Liver (tissue), 9 donors: ENCODE results near the gene KRTAP4-12. TPM values are rescaled to one million over a fixed set of nuclear protein-coding genes. Genes with fewer than 3 reads are reported as not detected.
"Not testable (repeated sequence)": the region's sequence is repeated elsewhere in the genome, so short reads cannot be mapped to it uniquely, and the experiment has no call there.

Source experiments
- DNase-seq: peaks from one replicate; pipeline ENCODE4 v3.0.0-alpha.2; 2017; ENCODE audit warnings: low spot score
- H3K27ac ChIP-seq, 2 donors: one replicate each; pipeline ENCODE4 v1.7.0; 2013; ENCODE audit warnings: inconsistent platforms in 2 of 2, low read length in 2 of 2, control low read depth in 1 of 2, low read depth in 1 of 2, mild to moderate bottlenecking in 1 of 2
- H3K27me3 ChIP-seq, 4 donors: one replicate each; pipeline versions ENCODE4 v1.6.1 to v1.7.0; 2013; ENCODE audit warnings: low read length in 3 of 4, inconsistent platforms in 1 of 4, mild to moderate bottlenecking in 1 of 4, moderate library complexity in 1 of 4; ENCODE audit not compliant: control insufficient read depth in 4 of 4, insufficient read depth in 4 of 4
- H3K36me3 ChIP-seq, 4 donors: one replicate each; pipeline versions ENCODE4 v1.6.1 to v1.7.0; 2013; ENCODE audit warnings: low read length in 3 of 4, mild to moderate bottlenecking in 3 of 4, low read depth in 1 of 4, moderate library complexity in 1 of 4; ENCODE audit not compliant: control insufficient read depth in 4 of 4, insufficient read depth in 3 of 4
- H3K4me1 ChIP-seq, 4 donors: one replicate each; pipeline versions ENCODE4 v1.6.1 to v1.7.0; 2013; ENCODE audit warnings: low read length in 3 of 4, mild to moderate bottlenecking in 3 of 4, moderate library complexity in 1 of 4; ENCODE audit not compliant: control insufficient read depth in 4 of 4, insufficient read depth in 4 of 4
- H3K4me3 ChIP-seq, 3 donors: one replicate each; pipeline versions ENCODE4 v1.6.1 to v1.7.0; 2013; ENCODE audit warnings: low read length in 3 of 3, control low read depth in 1 of 3, low read depth in 1 of 3, mild to moderate bottlenecking in 1 of 3
- H3K9ac ChIP-seq, 2 donors: one replicate each; pipeline ENCODE4 v1.7.0; 2013; ENCODE audit warnings: low read length in 2 of 2, mild to moderate bottlenecking in 2 of 2, moderate library complexity in 2 of 2, control low read depth in 1 of 2, low read depth in 1 of 2
- H3K9me3 ChIP-seq, 4 donors: one replicate each; pipeline versions ENCODE4 v1.6.1 to v1.7.0; 2013; ENCODE audit warnings: low read length in 3 of 4; ENCODE audit not compliant: control insufficient read depth in 4 of 4
- ATF3 ChIP-seq: IDR thresholded peaks from 2 replicates; pipeline ENCODE4 v1.6.1; 2016; ENCODE audit warnings: antibody characterized with exemption
- CTCF ChIP-seq: fragments of 150-350 bp; IDR thresholded peaks from 2 replicates; pipeline ENCODE4 v1.5.1; 2017; ENCODE audit warnings: improper control_type of control experiment, low read depth, low read length; ENCODE audit not compliant: missing input control
- EGR1 ChIP-seq, 2 donors: IDR thresholded peaks; 2 replicates each; pipeline ENCODE4 v1.6.1; 2016 to 2018; ENCODE audit warnings: antibody characterized with exemption in 2 of 2, low read depth in 2 of 2
- FOXA1 ChIP-seq: IDR thresholded peaks from 2 replicates; pipeline ENCODE4 v1.6.1; 2016; ENCODE audit warnings: antibody characterized with exemption
- FOXA2 ChIP-seq: IDR thresholded peaks from 2 replicates; pipeline ENCODE4 v1.6.1; 2016; ENCODE audit warnings: antibody characterized with exemption
- GABPA ChIP-seq, 2 donors: IDR thresholded peaks in 1 of 2; conservative IDR thresholded peaks in 1 of 2; 2 replicates each; pipeline ENCODE4 v1.6.1; 2016; ENCODE audit warnings: antibody characterized with exemption in 2 of 2, mild to moderate bottlenecking in 1 of 2, moderate library complexity in 1 of 2
- HNF4A ChIP-seq, 2 donors: conservative IDR thresholded peaks; 2 replicates each; pipeline ENCODE4 v1.6.1; 2016; ENCODE audit warnings: antibody characterized with exemption in 2 of 2, mild to moderate bottlenecking in 2 of 2
- HNF4G ChIP-seq: IDR thresholded peaks from 2 replicates; pipeline ENCODE4 v1.6.1; 2016; ENCODE audit warnings: antibody characterized with exemption
- JUND ChIP-seq, 2 donors: IDR thresholded peaks; 2 replicates each; pipeline ENCODE4 v1.6.1; 2016; ENCODE audit warnings: antibody characterized with exemption in 2 of 2
- NR2F2 ChIP-seq: IDR thresholded peaks from 2 replicates; pipeline ENCODE4 v1.6.1; 2016; ENCODE audit warnings: antibody characterized with exemption
- RAD21 ChIP-seq, 2 donors: IDR thresholded peaks; 2 replicates each; pipeline ENCODE4 v1.6.1; 2016; ENCODE audit warnings: antibody characterized with exemption in 2 of 2, mild to moderate bottlenecking in 2 of 2
- REST ChIP-seq: IDR thresholded peaks from 2 replicates; pipeline ENCODE4 v1.6.1; 2016; ENCODE audit warnings: antibody characterized with exemption, mild to moderate bottlenecking
- RXRA ChIP-seq, 2 donors: IDR thresholded peaks; 2 replicates each; pipeline ENCODE4 v1.6.1; 2017 to 2018; ENCODE audit warnings: antibody characterized with exemption in 2 of 2, mild to moderate bottlenecking in 1 of 2
- SP1 ChIP-seq: IDR thresholded peaks from 2 replicates; pipeline ENCODE4 v1.6.1; 2018; ENCODE audit warnings: antibody characterized with exemption, mild to moderate bottlenecking
- TAF1 ChIP-seq: conservative IDR thresholded peaks from 2 replicates; pipeline ENCODE4 v1.6.1; 2016; ENCODE audit warnings: antibody characterized with exemption, mild to moderate bottlenecking
- YY1 ChIP-seq: IDR thresholded peaks from 2 replicates; pipeline ENCODE4 v1.6.1; 2016; ENCODE audit warnings: antibody characterized with exemption, mild to moderate bottlenecking
- WGBS: extraction: QIAGEN DNeasy Blood & Tissue Kit; methylation state at CpG from one replicate; pipeline ENCODE4 v1.1.7; 2013; 5-methylcytosine and 5-hydroxymethylcytosine counted together
- polyA plus RNA-seq, 2 donors: library from polyadenylated mRNA; stranded (reverse) in 1 of 2; unstranded in 1 of 2; fragments of 200-250 nt in 1 of 2; fragments of >200 nt in 1 of 2; fragmentation: Nextera tagmentation in 1 of 2; extraction: Ambion mirVana in 1 of 2; gene quantifications; one replicate each; pipeline versions ENCODE4 v1.2.1 to v1.2.3, GENCODE V29; 2013 to 2015
- total RNA-seq, 2 donors: library from RNA; depleted of rRNA; stranded (reverse); fragments of >200 nt; gene quantifications; one replicate each; pipeline ENCODE4 v1.2.3, GENCODE V29; 2014
- TF ChIP-seq, protein P1 (sequence below): IDR thresholded peaks from 2 replicates; pipeline ENCODE4 v1.6.1; 2016; ENCODE audit warnings: antibody characterized with exemption
- donor health status: healthy.
- donor health status: healthy.
- donor health status: healthy.
- donor health status: healthy.
- donor health status: healthy.

KRTAP4-12 gene
- total RNA-seq (not detected), polyA plus RNA-seq (not detected)

GRCh38 chr17:41123991-41124371 is at the start of gene KRTAP4-12:
Gene KRTAP4-12, minus strand, starts transcription at chr17:41124182. Its CDS starts 60 bp downstream, at chr17:41124122.
- WGBS, result 79% methylated on average over 3 of the region's 3 CpGs
- not testable (repeated sequence) for H3K4me1 ChIP-seq, H3K27ac ChIP-seq, H3K4me3 ChIP-seq, H3K36me3 ChIP-seq, H3K27me3 ChIP-seq, DNase-seq, H3K9me3 ChIP-seq, H3K9ac ChIP-seq

DNA sequence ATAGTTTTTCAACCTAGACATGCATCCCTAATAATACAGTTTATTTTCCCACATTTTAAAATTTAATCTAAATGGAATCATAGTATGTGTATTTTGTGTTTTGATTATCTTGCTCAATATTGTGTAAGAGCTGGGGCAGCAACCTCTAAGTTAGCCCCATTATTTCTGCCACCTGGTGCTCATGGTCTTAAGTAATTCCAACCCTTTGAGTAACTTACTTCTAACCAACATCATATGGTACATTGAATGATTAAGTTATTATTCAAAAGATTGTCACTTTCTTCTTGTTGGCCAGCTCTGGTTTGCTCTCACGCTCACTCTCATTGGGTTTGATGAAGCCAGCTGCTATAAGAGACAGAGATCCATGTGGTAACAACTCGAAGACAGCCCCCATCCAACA is 47.9 kb upstream of the KRTAP4-12 start:
- Histone ChIP-seq H3K27ac (no peak overlapping the region), H3K36me3 (no peaks in the 10 kb centered on the region), H3K27me3 (no peaks in the 10 kb centered on the region), H3K9ac (no peak overlapping the region), H3K4me1 (no peaks in the 10 kb centered on the region), H3K4me3 (no peak overlapping the region), H3K9me3 (no peaks in the 10 kb centered on the region)
- 69% methylated on average over 2 of the region's 2 CpGs for WGBS
- DNase-seq, result no peak
- TF ChIP-seq YY1 (no peak), RAD21 (IDR thresholded peaks at IDR 0.05) (no peak)

DNA sequence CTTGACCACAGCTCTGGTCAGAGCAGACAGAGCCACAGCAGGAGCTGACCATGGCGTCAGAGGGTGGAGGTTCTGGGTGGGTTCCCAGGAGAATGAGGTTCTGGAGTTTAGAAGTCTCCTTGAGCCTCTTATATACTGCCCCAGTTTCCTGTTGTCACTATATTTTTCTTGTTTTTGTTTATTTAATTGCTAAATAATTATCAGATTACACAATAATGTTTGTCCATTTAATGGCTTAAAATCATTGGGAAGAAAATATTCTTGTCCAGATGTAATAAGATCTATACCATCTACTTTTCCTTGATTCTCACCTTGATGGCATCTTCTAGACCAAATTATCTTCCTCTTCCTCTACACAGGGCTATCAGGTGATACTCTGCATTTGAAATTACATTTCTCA is 44.1 kb upstream of the KRTAP4-12 start, which contains the start of gene KRTAP4-3:
Gene KRTAP4-3 (minus strand): TSS at position 101 of the 400 bp plus-strand sequence. CDS start 49 bp downstream, at position 52.
- Histone ChIP-seq H3K4me1 (no peaks in the 10 kb centered on the region), H3K27ac (no peak within 1 kb of the TSS), H3K4me3 (no peak within 1 kb of the TSS), H3K36me3 (no peaks in the 10 kb centered on the region), H3K9ac (no peak within 1 kb of the TSS), H3K27me3 (no peaks in the 10 kb centered on the region), H3K9me3 (no peaks in the 10 kb centered on the region)
- DNase-seq, result no peak
- no peak for TF ChIP-seq HNF4G
- TF ChIP-seq ATF3, result no peak
- 72% methylated on average over 1 of the region's 1 CpG for WGBS

DNA sequence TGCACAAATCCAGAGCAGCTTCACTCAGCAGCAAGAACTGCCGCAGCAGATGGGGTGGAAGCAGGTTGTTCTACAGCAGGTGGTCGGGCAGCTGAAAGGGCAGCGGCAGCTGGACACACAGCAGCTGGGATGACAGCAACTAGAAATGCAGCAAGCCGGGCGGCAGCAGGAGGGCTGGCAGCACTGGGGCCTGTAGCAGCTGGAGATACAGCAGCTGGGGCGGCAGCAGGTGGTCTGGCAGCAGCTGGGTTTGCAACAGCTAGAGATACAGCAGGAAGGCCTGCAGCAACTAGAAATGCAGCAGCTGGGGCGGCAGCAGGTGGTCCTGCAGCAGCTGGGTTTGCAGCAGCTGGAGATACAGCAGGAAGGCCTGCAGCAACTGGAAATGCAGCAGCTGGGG is 43.6 kb upstream of the KRTAP4-12 start:
- no peaks in the 10 kb centered on the region for H3K9me3 ChIP-seq
- 79% methylated on average over 7 of the region's 7 CpGs for WGBS
- H3K36me3 ChIP-seq, result no peaks in the 10 kb centered on the region
- no peaks in the 10 kb centered on the region for H3K27me3 ChIP-seq
- no peaks in the 10 kb centered on the region for H3K4me1 ChIP-seq
- no peak overlapping the region for H3K9ac ChIP-seq
- no peak overlapping the region for H3K4me3 ChIP-seq
- no peak for DNase-seq
- H3K27ac ChIP-seq, result no peak overlapping the region
- TF ChIP-seq CTCF, result no peak
- no peak for TF ChIP-seq NR2F2
- no peak for TF ChIP-seq EGR1 (IDR thresholded peaks at IDR 0.05; ENCODE audit: low read depth in 2 of 2)
- TF ChIP-seq, protein P1, sequence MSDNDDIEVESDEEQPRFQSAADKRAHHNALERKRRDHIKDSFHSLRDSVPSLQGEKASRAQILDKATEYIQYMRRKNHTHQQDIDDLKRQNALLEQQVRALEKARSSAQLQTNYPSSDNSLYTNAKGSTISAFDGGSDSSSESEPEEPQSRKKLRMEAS, result no peak
- no peak for TF ChIP-seq SP1
- no peak for TF ChIP-seq TAF1
- no peak for TF ChIP-seq JUND (IDR thresholded peaks at IDR 0.05)
- TF ChIP-seq HNF4A (conservative IDR thresholded peaks at IDR 0.05), result no peak
- TF ChIP-seq GABPA (IDR thresholded peaks at IDR 0.05 in 1 of 2, conservative IDR thresholded peaks at IDR 0.05 in 1 of 2), result no peak
- TF ChIP-seq FOXA2, result no peak
- no peak for TF ChIP-seq RXRA (IDR thresholded peaks at IDR 0.05)
- TF ChIP-seq REST, result no peak
- no peak for TF ChIP-seq FOXA1
- no peak for TF ChIP-seq HNF4G
- no peak for TF ChIP-seq YY1
- TF ChIP-seq ATF3, result no peak
- TF ChIP-seq RAD21 (IDR thresholded peaks at IDR 0.05), result no peak
